ENCODE data around the gene HOXB3.

DNA sequence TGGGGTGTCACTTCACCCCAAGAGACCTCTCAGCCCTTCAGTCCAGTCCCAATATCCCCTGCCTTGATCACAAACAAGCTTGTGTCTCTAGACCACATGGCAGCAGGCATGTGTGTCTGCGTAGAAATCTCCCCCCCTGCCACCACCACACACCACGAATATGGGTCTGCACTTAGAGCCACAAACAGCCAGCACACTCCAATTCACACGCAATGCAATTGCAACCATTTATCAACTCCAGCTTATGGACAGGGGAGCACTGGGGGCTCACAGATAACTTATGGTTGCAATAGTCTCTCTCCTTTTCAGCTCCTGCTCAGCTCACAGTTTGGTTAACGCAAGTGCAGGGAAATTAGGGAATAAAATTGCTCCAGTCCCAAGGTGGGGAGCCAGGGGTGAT is 33.5 kb upstream of the HOXB3 start:
- no peak for TF ChIP-seq POLR2AphosphoS5 (IDR thresholded peaks at IDR 0.05)
- TF ChIP-seq CTCF (IDR thresholded peaks at IDR 0.05 in 8 of 11, conservative IDR thresholded peaks at IDR 0.05 in 3 of 11), result no peak
- TF ChIP-seq POLR2A (IDR thresholded peaks at IDR 0.05), result no peak

Data from spleen (tissue), 7 donors.